Endothelial cell of umbilical vein (primary cell): ENCODE data around the gene RNF19B. TPM values are rescaled to one million over a fixed set of nuclear protein-coding genes. Genes with fewer than 3 reads are reported as not detected.

ENCODE experiments used
- BruUV-seq: library from RNA; stranded (reverse); fragments of 400-500 nt; replicated peaks from 2 replicates; lab custom pipeline; 2021; lab: Mats Ljungman, UMichigan
- CTCF ChIA-PET: fragments of 300-600, 350-600 bp; sonication (Branson Sonifier 250); formaldehyde crosslinking; loops from one replicate; lab custom pipeline; 2021; ENCODE audit warnings: antibody characterized with exemption, inconsistent platforms; lab: Charles Lee
- POLR2A ChIA-PET: fragments of 300-600, 350-600 bp; sonication (Branson Sonifier 250); formaldehyde crosslinking; loops from one replicate; lab custom pipeline; 2021; ENCODE audit warnings: antibody characterized with exemption, inconsistent platforms; lab: Charles Lee
- DNase-seq: peaks from one replicate; pipeline ENCODE4 v3.0.0-alpha.2; 2011; ENCODE audit warnings: low read depth, low spot score
- FAIRE-seq: peaks from 2 replicates; lab custom pipeline; 2011; peaks lifted over from hg19 to GRCh38; lab: Jason Lieb, UNC
- H2AFZ ChIP-seq: 2 replicates; pipeline ENCODE4 v1.6.0; 2012; ENCODE audit warnings: low read depth, low read length, control low read depth, inconsistent platforms
- H3K27ac ChIP-seq: 2 replicates; pipeline ENCODE4 v1.5.1; 2011; ENCODE audit warnings: low read depth, mild to moderate bottlenecking, control low read depth, low read length, moderate library complexity; ENCODE audit not compliant: insufficient read depth
- H3K27me3 ChIP-seq, 2 experiments: 2 replicates each; pipeline versions ENCODE4 v1.6.0 to v1.6.1; 2011; ENCODE audit warnings: low read length in 2 of 2, mixed read lengths in 1 of 2; ENCODE audit not compliant: control insufficient read depth in 2 of 2, insufficient read depth in 2 of 2
- H3K36me3 ChIP-seq, 2 experiments: 2 replicates in 1 of 2; 3 replicates in 1 of 2; pipeline ENCODE4 v1.5.1; 2011; ENCODE audit warnings: low read length in 2 of 2, mild to moderate bottlenecking in 1 of 2, moderate library complexity in 1 of 2; ENCODE audit not compliant: control insufficient read depth in 2 of 2, insufficient read depth in 2 of 2; ENCODE audit errors: extremely low read depth in 1 of 2
- H3K4me1 ChIP-seq: 3 replicates; pipeline ENCODE4 v1.5.1; 2011; ENCODE audit warnings: mild to moderate bottlenecking, low read length; ENCODE audit not compliant: control insufficient read depth, insufficient read depth; ENCODE audit errors: extremely low read depth
- H3K4me2 ChIP-seq: 2 replicates; pipeline ENCODE4 v1.6.1; 2011; ENCODE audit warnings: low read length, control low read depth, mixed read lengths; ENCODE audit not compliant: insufficient read depth
- H3K4me3 ChIP-seq, 3 experiments: fragments of 200-600 bp in 1 of 3; sonication (generic), shearing (Covaris generic) in 1 of 3; replicated peaks in 1 of 3; 2 replicates each; pipeline ENCODE4 v1.5.1; 2011 to 2016; ENCODE audit warnings: control low read depth in 3 of 3, low read length in 3 of 3, mild to moderate bottlenecking in 2 of 3, inconsistent platforms in 1 of 3, low read depth in 1 of 3, moderate library complexity in 1 of 3; ENCODE audit not compliant: insufficient read depth in 1 of 3
- H3K79me2 ChIP-seq: 2 replicates; pipeline ENCODE4 v1.6.0; 2012; ENCODE audit warnings: low read length, inconsistent platforms; ENCODE audit not compliant: control insufficient read depth, insufficient read depth
- H3K9ac ChIP-seq: replicated peaks from 2 replicates; pipeline ENCODE3; 2011; ENCODE audit warnings: low read length, control low read depth; ENCODE audit not compliant: insufficient read depth; ENCODE audit errors: extremely low read depth
- H3K9me1 ChIP-seq: replicated peaks from 3 replicates; pipeline ENCODE4 v1.6.0; 2011; ENCODE audit warnings: mild to moderate bottlenecking, low read length; ENCODE audit not compliant: control insufficient read depth, insufficient read depth; ENCODE audit errors: extremely low read depth
- H3K9me3 ChIP-seq: replicated peaks from 2 replicates; pipeline ENCODE4 v1.5.1; 2012; ENCODE audit warnings: low read length, inconsistent platforms; ENCODE audit not compliant: control insufficient read depth, insufficient read depth
- H4K20me1 ChIP-seq: replicated peaks from 2 replicates; pipeline ENCODE3; 2011; ENCODE audit warnings: mild to moderate bottlenecking, low read length; ENCODE audit not compliant: control insufficient read depth, insufficient read depth; ENCODE audit errors: extremely low read depth
- EZH2 ChIP-seq: IDR thresholded peaks from 2 replicates; pipeline ENCODE4 v1.6.1; 2012; ENCODE audit warnings: borderline replicate concordance, low read depth, mild to moderate bottlenecking, moderate library complexity, low read length, inconsistent platforms; ENCODE audit not compliant: severe bottlenecking
- FOS ChIP-seq: IDR thresholded peaks from 2 replicates; pipeline ENCODE4 v1.6.1; 2011; ENCODE audit warnings: mild to moderate bottlenecking, low read length, moderate library complexity, borderline replicate concordance; ENCODE audit not compliant: insufficient read depth
- GATA2 ChIP-seq: IDR thresholded peaks from 2 replicates; pipeline ENCODE4 v1.7.0; 2011; ENCODE audit warnings: low read depth, mild to moderate bottlenecking, moderate library complexity, mixed read lengths, low read length; ENCODE audit not compliant: insufficient read length, insufficient read depth
- JUN ChIP-seq: IDR thresholded peaks from 2 replicates; pipeline ENCODE4 v1.6.1; 2011; ENCODE audit warnings: borderline replicate concordance, low read depth; ENCODE audit not compliant: insufficient read length, insufficient read depth
- MYC ChIP-seq: IDR thresholded peaks from one replicate; pipeline ENCODE4 v1.6.1; 2011; ENCODE audit warnings: mild to moderate bottlenecking, low read depth, low read length
- POLR2A ChIP-seq: IDR thresholded peaks from 2 replicates; pipeline ENCODE4 v1.6.1; 2012; ENCODE audit warnings: low read depth, mild to moderate bottlenecking, control low read depth, low read length
- POLR2AphosphoS5 ChIP-seq: IDR thresholded peaks from 2 replicates; pipeline ENCODE4 v1.6.1; 2012; ENCODE audit warnings: low read depth, mild to moderate bottlenecking, control low read depth, low read length, moderate library complexity; ENCODE audit not compliant: insufficient read depth
- dilution Hi-C: fragments of 300-500 bp; cut with MboI; formaldehyde crosslinking; loops from one replicate; pipeline ENCODE4 v1.15.0; 2019; ENCODE audit warnings: low sequenced_read_pairs; ENCODE audit not compliant: extremely low pct_ligation_motif_present
- intact Hi-C: fragments of 100-400 bp; cut with micrococcal nuclease; formaldehyde crosslinking; loops from one replicate; pipeline ENCODE4 v1.10.0; 2022
- polyA plus RNA-seq, 4 experiments: library from polyadenylated mRNA; depleted of rRNA in 3 of 4; stranded (reverse) in 3 of 4; unstranded in 1 of 4; fragments of >200 nt; gene quantifications; 2 replicates each; pipeline versions ENCODE4 v1.2.1 to v1.2.3, GENCODE V29; 2011 to 2012; ENCODE audit warnings: missing spikeins in 1 of 4
- total RNA-seq: library from RNA; stranded (reverse); gene quantifications from 2 replicates; pipeline ENCODE4 v1.2.3, GENCODE V29; 2021
- TF ChIP-seq, protein P1 (sequence below): IDR thresholded peaks from 2 replicates; pipeline ENCODE4 v1.6.1; 2011; ENCODE audit not compliant: insufficient read depth, insufficient read length
- TF ChIP-seq, protein P2 (sequence below), 2 donors: IDR thresholded peaks; 1 replicate in 1 of 2; 2 replicates in 1 of 2; pipeline ENCODE4 v1.5.1; 2011; ENCODE audit warnings: low read length in 2 of 2, mild to moderate bottlenecking in 2 of 2, moderate library complexity in 2 of 2, control low read depth in 1 of 2, inconsistent platforms in 1 of 2, low read depth in 1 of 2; ENCODE audit not compliant: insufficient read depth in 1 of 2; ENCODE audit errors: extremely low read depth in 1 of 2

The RNF19B gene
- total and polyA plus RNA-seq, 2 donors (not counting 3 experiments of a cell fraction or from before 2014, with no cell fraction given), result 19.2 to 25.6 TPM

DNA sequence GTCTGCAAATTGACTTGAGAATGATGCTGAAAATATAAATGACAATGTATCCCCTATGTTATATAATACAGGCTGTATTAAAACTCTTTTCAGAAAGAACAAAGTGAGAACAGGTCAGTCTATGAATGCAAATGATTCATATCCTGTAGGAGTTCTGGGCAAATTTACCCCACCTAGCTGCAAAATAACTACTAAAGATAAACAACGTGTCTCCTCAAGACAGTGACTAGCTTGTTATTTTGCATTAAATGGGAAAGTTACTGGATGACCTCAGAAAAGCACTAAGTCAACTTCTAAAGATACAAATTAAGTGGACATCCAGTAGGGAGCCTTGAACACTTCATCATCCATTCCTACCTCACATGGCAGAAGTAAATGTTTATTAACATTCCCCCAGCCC is 11.1 kb downstream of the RNF19B start:
- dilution Hi-C loops (no loop called here), intact Hi-C loops (loop anchor here (1.0 kb wide), 2 partner anchors 10 to 14 kb away; no protein-coding TSS in a partner anchor)
- Histone ChIP-seq H3K79me2 (peaks cover 88% of the 10 kb centered on the region), H4K20me1 (no peaks in the 10 kb centered on the region), H3K9me3 (no peaks in the 10 kb centered on the region), H3K4me1 (peaks cover 20% of the 10 kb centered on the region), H3K27ac (peak overlapping the region; percentile 45), H3K9ac (no peak overlapping the region), H2AFZ (no peak overlapping the region), H3K27me3 (no peaks in the 10 kb centered on the region), H3K36me3 (no peaks in the 10 kb centered on the region), H3K4me3 (no peak overlapping the region), H3K4me2 (peak overlapping the region; percentile 54), H3K9me1 (no peaks in the 10 kb centered on the region)
- CTCF ChIA-PET, result interaction anchor here (0.7 to 7.1 kb wide), 16 partner anchors 8 to 67 kb away, joined by 3 to 50 read pairs (median 5); partner anchors contain the start of gene RNF19B
- POLR2A ChIA-PET, result interaction anchor here (0.6 to 1.3 kb wide), 7 partner anchors 11 to 52 kb away, joined by 3 to 16 read pairs (median 4); partner anchors contain the start of gene RNF19B
- DNase-seq, result peak; percentile 91
- TF ChIP-seq, protein P1, sequence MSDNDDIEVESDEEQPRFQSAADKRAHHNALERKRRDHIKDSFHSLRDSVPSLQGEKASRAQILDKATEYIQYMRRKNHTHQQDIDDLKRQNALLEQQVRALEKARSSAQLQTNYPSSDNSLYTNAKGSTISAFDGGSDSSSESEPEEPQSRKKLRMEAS, result no peak
- TF ChIP-seq MYC (no peak), EZH2 (no peak), GATA2 (no peak), FOS (peak; percentile 75), JUN (peak; percentile 80), POLR2A (no peak), POLR2AphosphoS5 (no peak)
- TF ChIP-seq, protein P2, sequence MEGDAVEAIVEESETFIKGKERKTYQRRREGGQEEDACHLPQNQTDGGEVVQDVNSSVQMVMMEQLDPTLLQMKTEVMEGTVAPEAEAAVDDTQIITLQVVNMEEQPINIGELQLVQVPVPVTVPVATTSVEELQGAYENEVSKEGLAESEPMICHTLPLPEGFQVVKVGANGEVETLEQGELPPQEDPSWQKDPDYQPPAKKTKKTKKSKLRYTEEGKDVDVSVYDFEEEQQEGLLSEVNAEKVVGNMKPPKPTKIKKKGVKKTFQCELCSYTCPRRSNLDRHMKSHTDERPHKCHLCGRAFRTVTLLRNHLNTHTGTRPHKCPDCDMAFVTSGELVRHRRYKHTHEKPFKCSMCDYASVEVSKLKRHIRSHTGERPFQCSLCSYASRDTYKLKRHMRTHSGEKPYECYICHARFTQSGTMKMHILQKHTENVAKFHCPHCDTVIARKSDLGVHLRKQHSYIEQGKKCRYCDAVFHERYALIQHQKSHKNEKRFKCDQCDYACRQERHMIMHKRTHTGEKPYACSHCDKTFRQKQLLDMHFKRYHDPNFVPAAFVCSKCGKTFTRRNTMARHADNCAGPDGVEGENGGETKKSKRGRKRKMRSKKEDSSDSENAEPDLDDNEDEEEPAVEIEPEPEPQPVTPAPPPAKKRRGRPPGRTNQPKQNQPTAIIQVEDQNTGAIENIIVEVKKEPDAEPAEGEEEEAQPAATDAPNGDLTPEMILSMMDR (IDR thresholded peaks at IDR 0.05; ENCODE audit: extremely low read depth in 1 of 2, insufficient read depth in 1 of 2, low read depth in 1 of 2, low read length in 2 of 2), result no peak
- FAIRE-seq, result peak; percentile 95
- no TSS peak for BruUV-seq
